ENCODE measurements around the gene GDPD3.
"Not testable (repeated sequence)": the region's sequence is repeated elsewhere in the genome, so short reads cannot be mapped to it uniquely, and the experiment has no call there.

Gene GDPD3

GRCh38 chr16:30113031-30113710 is at the start of gene GDPD3:
Gene GDPD3 (minus strand): TSS chr16:30113537. CDS start chr16:30113478, 59 bp downstream.
- no peak for DNase-seq

GRCh38 chr16:30157214-30157613 is 43.9 kb upstream of the GDPD3 start:
- DNase-seq = no peak

GRCh38 chr16:30155188-30155587 is 41.9 kb upstream of the GDPD3 start:
- no peak for DNase-seq

- no peak for DNase-seq
Observed at GRCh38 chr16:30152517-30152916, 39.2 kb upstream of the GDPD3 start.

- DNase-seq = no peak
Observed at GRCh38 chr16:30151091-30151490, 37.8 kb upstream of the GDPD3 start.

- no peak for DNase-seq
Observed at GRCh38 chr16:30149250-30149930, 36.1 kb upstream of the GDPD3 start.

- DNase-seq = no peak
Observed at GRCh38 chr16:30147843-30148510, 34.6 kb upstream of the GDPD3 start.

GRCh38 chr16:30145657-30146056 is 32.3 kb upstream of the GDPD3 start:
- DNase-seq = no peak

GRCh38 chr16:30144917-30145316 is 31.6 kb upstream of the GDPD3 start:
- no peak for DNase-seq

- no peak for DNase-seq
Observed at GRCh38 chr16:30144017-30144416, 30.7 kb upstream of the GDPD3 start.

GRCh38 chr16:30143347-30143702 is 30.0 kb upstream of the GDPD3 start:
- no peak for DNase-seq

GRCh38 chr16:30142672-30143346 is 29.5 kb upstream of the GDPD3 start:
- no peak for DNase-seq

GRCh38 chr16:30141750-30142149 is 28.4 kb upstream of the GDPD3 start:
- DNase-seq = no peak

GRCh38 chr16:30139583-30140481 is 26.5 kb upstream of the GDPD3 start:
- DNase-seq = no peak

- DNase-seq = no peak
Observed at GRCh38 chr16:30137897-30138296, 24.6 kb upstream of the GDPD3 start.

GRCh38 chr16:30136971-30137605 is 23.8 kb upstream of the GDPD3 start:
- DNase-seq = no peak

GRCh38 chr16:30132591-30132990 is 19.3 kb upstream of the GDPD3 start:
- no peak for DNase-seq

GRCh38 chr16:30131869-30132475 is 18.6 kb upstream of the GDPD3 start:
- no peak for DNase-seq

- DNase-seq = no peak
Observed at GRCh38 chr16:30127993-30128392, 14.7 kb upstream of the GDPD3 start.

- DNase-seq = not testable (repeated sequence)
Observed at GRCh38 chr16:30125690-30126089, 12.4 kb upstream of the GDPD3 start.

- DNase-seq = no peak
Observed at GRCh38 chr16:30124985-30125379, 11.6 kb upstream of the GDPD3 start.

Data from NCI-H2081 treated with DMSO at 0.1 percent for 48 hours (cell line).